WTC11 (cell line): ENCODE results near the gene KRTAP10-7. TPM values are rescaled to one million over a fixed set of nuclear protein-coding genes. Genes with fewer than 3 reads are reported as not detected.
"Not testable (repeated sequence)": the region's sequence is repeated elsewhere in the genome, so short reads cannot be mapped to it uniquely, and the experiment has no call there.

Experiments
- ATAC-seq: fragments of 200-7000 bp; cut with Tn5 transposase; 2 replicates; pipeline ENCODE4 v1.10.0; 2021; ENCODE audit warnings: mild to moderate bottlenecking, moderate library complexity
- CTCF ChIA-PET: fragments of 300-600 bp; sonication (Branson Sonifier 250); formaldehyde crosslinking; loops from one replicate; lab custom pipeline; 2021; ENCODE audit warnings: antibody characterized with exemption; lab: Charles Lee
- POLR2A ChIA-PET: fragments of 350-600 bp; sonication (Branson Sonifier 250); formaldehyde crosslinking; loops from one replicate; lab custom pipeline; 2021; ENCODE audit warnings: antibody characterized with exemption; lab: Charles Lee
- DNase-seq: peaks from one replicate; pipeline ENCODE4 v3.0.0; 2021; ENCODE audit warnings: low spot score
- H3K27ac Mint-ChIP-seq: 2 replicates; pipeline ENCODE4 v1.8.0; 2021; ENCODE audit warnings: mixed read lengths
- H3K27me3 Mint-ChIP-seq: 2 replicates; pipeline ENCODE4 v1.8.0; 2021; ENCODE audit warnings: low read depth, mild to moderate bottlenecking, moderate library complexity, mixed read lengths
- H3K36me3 Mint-ChIP-seq: 2 replicates; pipeline ENCODE4 v1.8.0; 2021; ENCODE audit warnings: mixed read lengths
- H3K4me1 Mint-ChIP-seq: 2 replicates; pipeline ENCODE4 v1.8.0; 2022; ENCODE audit warnings: mixed read lengths
- H3K4me3 Mint-ChIP-seq: 2 replicates; pipeline ENCODE4 v1.8.0; 2021; ENCODE audit warnings: mild to moderate bottlenecking, moderate library complexity, mixed read lengths
- H3K9me3 Mint-ChIP-seq: 2 replicates; pipeline ENCODE4 v1.8.0; 2021; ENCODE audit warnings: mixed read lengths
- ATF1 ChIP-seq: sonication (generic); formaldehyde crosslinking; IDR thresholded peaks from 2 replicates; pipeline ENCODE4 v1.8.1; 2023; ENCODE audit warnings: mild to moderate bottlenecking, moderate library complexity, missing genetic modification reagents
- CBFB ChIP-seq: sonication (generic); formaldehyde crosslinking; IDR thresholded peaks from 2 replicates; pipeline ENCODE4 v1.8.1; 2022; ENCODE audit warnings: mild to moderate bottlenecking, low read depth, missing genetic modification reagents
- ESRRA ChIP-seq: sonication (generic); formaldehyde crosslinking; IDR thresholded peaks from 2 replicates; pipeline ENCODE4 v1.8.1; 2022; ENCODE audit warnings: mild to moderate bottlenecking, missing genetic modification reagents, borderline replicate concordance
- FOXP4 ChIP-seq: sonication (generic); formaldehyde crosslinking; IDR thresholded peaks from 2 replicates; pipeline ENCODE4 v1.8.0; 2022; ENCODE audit warnings: mild to moderate bottlenecking, missing genetic modification reagents
- JUN ChIP-seq: sonication (generic); formaldehyde crosslinking; IDR thresholded peaks from 2 replicates; pipeline ENCODE4 v1.8.0; 2023; ENCODE audit warnings: mild to moderate bottlenecking, missing genetic modification reagents
- MLX ChIP-seq: sonication (generic); formaldehyde crosslinking; IDR thresholded peaks from 2 replicates; pipeline ENCODE4 v1.8.1; 2023; ENCODE audit warnings: mild to moderate bottlenecking, missing genetic modification reagents, moderate library complexity
- NFYB ChIP-seq: sonication (generic); formaldehyde crosslinking; conservative IDR thresholded peaks from 2 replicates; pipeline ENCODE4 v1.8.0; 2022; ENCODE audit warnings: low read depth, missing genetic modification reagents
- NR1H2 ChIP-seq: sonication (generic); formaldehyde crosslinking; IDR thresholded peaks from 2 replicates; pipeline ENCODE4 v1.9.0; 2021; ENCODE audit warnings: mild to moderate bottlenecking, moderate library complexity, missing genetic modification reagents
- NR2C2 ChIP-seq: sonication (generic); formaldehyde crosslinking; IDR thresholded peaks from 2 replicates; pipeline ENCODE4 v1.8.0; 2022; ENCODE audit warnings: mild to moderate bottlenecking, missing genetic modification reagents
- RELA ChIP-seq: sonication (generic); formaldehyde crosslinking; IDR thresholded peaks from 2 replicates; pipeline ENCODE4 v1.8.1; 2022; ENCODE audit warnings: missing genetic modification reagents, mild to moderate bottlenecking, borderline replicate concordance
- RORB ChIP-seq: fragments of 250-450 bp; sonication (Bioruptor Pico); IDR thresholded peaks from 2 replicates; pipeline ENCODE4 v1.9.0; 2021; ENCODE audit warnings: mild to moderate bottlenecking
- SMAD4 ChIP-seq: sonication (generic); formaldehyde crosslinking; IDR thresholded peaks from 2 replicates; pipeline ENCODE4 v1.8.0; 2022; ENCODE audit warnings: mild to moderate bottlenecking, missing genetic modification reagents
- TCF7 ChIP-seq: sonication (generic); formaldehyde crosslinking; IDR thresholded peaks from 2 replicates; pipeline ENCODE4 v1.8.0; 2022; ENCODE audit warnings: mild to moderate bottlenecking, low read depth, missing genetic modification reagents, moderate library complexity
- ZBTB21 ChIP-seq: sonication (generic); formaldehyde crosslinking; IDR thresholded peaks from 2 replicates; pipeline ENCODE4 v1.8.1; 2023; ENCODE audit warnings: mild to moderate bottlenecking, missing genetic modification reagents, borderline replicate concordance
- ZMAT4 ChIP-seq: fragments of 250-450 bp; sonication (Bioruptor Pico); IDR thresholded peaks from 2 replicates; pipeline ENCODE4 v1.9.0; 2021; ENCODE audit warnings: mild to moderate bottlenecking
- ZNF263 ChIP-seq: sonication (generic); formaldehyde crosslinking; IDR thresholded peaks from 2 replicates; pipeline ENCODE4 v1.8.1; 2022; ENCODE audit warnings: low read depth, mild to moderate bottlenecking, moderate library complexity, missing genetic modification reagents
- ZNF281 ChIP-seq: sonication (generic); formaldehyde crosslinking; IDR thresholded peaks from 2 replicates; pipeline ENCODE4 v1.8.0; 2023; ENCODE audit warnings: mild to moderate bottlenecking, missing genetic modification reagents
- ZNF396 ChIP-seq: fragments of 250-450 bp; sonication (Bioruptor Pico); IDR thresholded peaks from 2 replicates; pipeline ENCODE4 v1.8.0; 2021; ENCODE audit warnings: mild to moderate bottlenecking, moderate library complexity, borderline replicate concordance
- ZNF416 ChIP-seq: fragments of 250-450 bp; sonication (Bioruptor Pico); IDR thresholded peaks from 2 replicates; pipeline ENCODE4 v1.9.0; 2021; ENCODE audit warnings: mild to moderate bottlenecking, inconsistent platforms
- ZNF671 ChIP-seq: fragments of 250-450 bp; sonication (Bioruptor Pico); IDR thresholded peaks from 2 replicates; pipeline ENCODE4 v1.8.0; 2021; ENCODE audit warnings: mild to moderate bottlenecking
- total RNA-seq: library from RNA; stranded (reverse); gene quantifications from 3 replicates; pipeline ENCODE4 v1.2.3, GENCODE V29; 2021
- TF ChIP-seq, protein P1 (sequence below): fragments of 250-450 bp; sonication (Bioruptor Pico); IDR thresholded peaks from 2 replicates; pipeline ENCODE4 v1.8.0; 2021; ENCODE audit warnings: mild to moderate bottlenecking
- TF ChIP-seq, protein P2 (sequence below): sonication (generic); formaldehyde crosslinking; IDR thresholded peaks from 2 replicates; pipeline ENCODE4 v1.8.1; 2022; ENCODE audit warnings: low read depth, mild to moderate bottlenecking, moderate library complexity, missing genetic modification reagents, borderline replicate concordance

KRTAP10-7 gene
- total RNA-seq, 1 experiment from 2014 or later: not detected

- Mint-ChIP-seq H3K27ac (no peak overlapping the region), H3K4me1 (peaks cover 13% of the 10 kb centered on the region), H3K27me3 (no peaks in the 10 kb centered on the region; the same call in 1 of the 2 replicates), H3K36me3 (peaks cover 21% of the 10 kb centered on the region), H3K4me3 (no peak overlapping the region), H3K9me3 (peaks cover 33% of the 10 kb centered on the region)
- TF ChIP-seq NR2C2 (CRISPR knock-in tag) (no peak), FOXP4 (CRISPR knock-in tag) (no peak), RORB (no peak), SMAD4 (CRISPR knock-in tag) (no peak), ZMAT4 (CRISPR knock-in tag) (no peak), TCF7 (CRISPR knock-in tag) (no peak), ZNF281 (no peak), MLX (CRISPR knock-in tag) (no peak), NR1H2 (no peak), ESRRA (CRISPR knock-in tag) (no peak), NFYB (CRISPR knock-in tag) (no peak), ZNF671 (CRISPR knock-in tag) (no peak), CBFB (CRISPR knock-in tag) (no peak), ZBTB21 (CRISPR knock-in tag) (no peak), ZNF416 (no peak), ZNF396 (CRISPR knock-in tag) (no peak), JUN (CRISPR knock-in tag) (no peak)
- DNase-seq: no peak
- ChIA-PET POLR2A (no interaction called here), CTCF (interaction anchor here (1.0 to 2.2 kb wide), 2 partner anchors 30 to 214 kb away, joined by 3 to 9 read pairs; no protein-coding TSS in a partner anchor)
- no peak for ATAC-seq
These were observed 20.6 kb upstream of the KRTAP10-7 start for GRCh38 chr21:44579833-44580144.

DNA sequence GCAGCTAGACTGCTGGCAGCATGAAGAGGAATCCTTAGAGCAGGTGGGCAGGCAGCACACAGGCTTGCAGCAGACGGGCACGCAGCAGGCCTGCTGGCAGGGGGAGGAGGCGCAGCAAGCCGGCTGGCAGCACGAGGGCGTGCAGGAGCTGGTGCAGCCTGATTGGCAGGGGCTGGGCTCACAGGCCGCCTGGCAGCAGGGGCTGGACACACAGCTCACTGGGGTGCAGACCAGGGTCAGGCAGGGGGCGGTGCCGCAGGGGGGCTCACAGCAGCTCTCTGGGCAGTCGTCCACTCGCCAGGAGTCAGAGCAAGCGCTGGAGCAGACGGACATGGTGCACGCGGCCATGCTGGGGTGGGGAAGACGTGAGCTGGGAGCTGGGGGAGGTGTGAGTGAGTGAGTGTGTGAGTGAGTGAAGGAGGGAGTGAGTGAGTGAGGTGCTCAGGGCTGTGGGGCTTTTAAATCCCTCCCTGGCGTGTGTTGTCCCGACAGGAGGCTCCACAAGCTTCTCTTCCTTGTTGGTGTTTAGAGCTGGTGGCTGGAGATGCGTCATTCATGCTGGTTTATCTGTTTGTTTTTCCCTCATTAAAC, 20.1 kb upstream of the KRTAP10-7 start, which contains the start of gene KRTAP10-5:
TSS of gene KRTAP10-5 (minus strand) at position 374 of the 591 bp plus-strand sequence. CDS start at position 348, 26 bp downstream.
- ATAC-seq, H3K27me3 Mint-ChIP-seq, H3K4me3 Mint-ChIP-seq, DNase-seq, H3K27ac Mint-ChIP-seq, POLR2A ChIA-PET, H3K4me1 Mint-ChIP-seq: not testable (repeated sequence)
- CTCF ChIA-PET: interaction anchor here (1.0 to 2.2 kb wide), 4 partner anchors 31 to 213 kb away, joined by 3 to 9 read pairs (median 4); no protein-coding TSS in a partner anchor
- Mint-ChIP-seq H3K9me3 (peaks cover 34% of the 10 kb centered on the region), H3K36me3 (peaks cover 21% of the 10 kb centered on the region)

GRCh38 chr21:44581158-44581557, 19.2 kb upstream of the KRTAP10-7 start:
- CTCF ChIA-PET: interaction anchor here (0.6 to 2.2 kb wide), 3 partner anchors 38 to 138 kb away, joined by 4 read pairs; no protein-coding TSS in a partner anchor
- Mint-ChIP-seq H3K4me1 (peaks cover 6% of the 10 kb centered on the region; the same call in 1 of the 2 replicates), H3K27me3 (peaks cover 3% of the 10 kb centered on the region; the same call in 1 of the 2 replicates), H3K36me3 (peaks cover 21% of the 10 kb centered on the region), H3K4me3 (no peak overlapping the region), H3K9me3 (peaks cover 39% of the 10 kb centered on the region), H3K27ac (no peak overlapping the region)
- POLR2A ChIA-PET: no interaction called here
- DNase-seq: no peak
- no peak for ATAC-seq
- TF ChIP-seq ATF1 (CRISPR knock-in tag): no peak
- no peak for TF ChIP-seq NR2C2 (CRISPR knock-in tag)
- TF ChIP-seq, protein P1, sequence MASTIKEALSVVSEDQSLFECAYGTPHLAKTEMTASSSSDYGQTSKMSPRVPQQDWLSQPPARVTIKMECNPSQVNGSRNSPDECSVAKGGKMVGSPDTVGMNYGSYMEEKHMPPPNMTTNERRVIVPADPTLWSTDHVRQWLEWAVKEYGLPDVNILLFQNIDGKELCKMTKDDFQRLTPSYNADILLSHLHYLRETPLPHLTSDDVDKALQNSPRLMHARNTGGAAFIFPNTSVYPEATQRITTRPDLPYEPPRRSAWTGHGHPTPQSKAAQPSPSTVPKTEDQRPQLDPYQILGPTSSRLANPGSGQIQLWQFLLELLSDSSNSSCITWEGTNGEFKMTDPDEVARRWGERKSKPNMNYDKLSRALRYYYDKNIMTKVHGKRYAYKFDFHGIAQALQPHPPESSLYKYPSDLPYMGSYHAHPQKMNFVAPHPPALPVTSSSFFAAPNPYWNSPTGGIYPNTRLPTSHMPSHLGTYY (CRISPR knock-in tag): no peak
- TF ChIP-seq RELA (CRISPR knock-in tag): no peak
- TF ChIP-seq SMAD4 (CRISPR knock-in tag): no peak
- TF ChIP-seq ZNF263 (CRISPR knock-in tag): no peak
- TF ChIP-seq, protein P2, sequence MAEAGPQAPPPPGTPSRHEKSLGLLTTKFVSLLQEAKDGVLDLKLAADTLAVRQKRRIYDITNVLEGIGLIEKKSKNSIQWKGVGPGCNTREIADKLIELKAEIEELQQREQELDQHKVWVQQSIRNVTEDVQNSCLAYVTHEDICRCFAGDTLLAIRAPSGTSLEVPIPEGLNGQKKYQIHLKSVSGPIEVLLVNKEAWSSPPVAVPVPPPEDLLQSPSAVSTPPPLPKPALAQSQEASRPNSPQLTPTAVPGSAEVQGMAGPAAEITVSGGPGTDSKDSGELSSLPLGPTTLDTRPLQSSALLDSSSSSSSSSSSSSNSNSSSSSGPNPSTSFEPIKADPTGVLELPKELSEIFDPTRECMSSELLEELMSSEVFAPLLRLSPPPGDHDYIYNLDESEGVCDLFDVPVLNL: no peak
- no peak for TF ChIP-seq ZMAT4 (CRISPR knock-in tag)
